Tibial nerve (tissue), 4 donors: Measurements from ENCODE around the gene TRIM65.

Source experiments
- EP300 ChIP-seq, 2 donors: sonication (generic); formaldehyde crosslinking; IDR thresholded peaks; one replicate each; pipeline ENCODE4 v1.6.1; 2017; ENCODE audit warnings: antibody characterized with exemption in 2 of 2, mild to moderate bottlenecking in 1 of 2
- POLR2A ChIP-seq, 2 donors: fragments of 450-650 bp; IDR thresholded peaks; one replicate each; pipeline ENCODE4 v1.6.1; 2017; ENCODE audit warnings: antibody characterized with exemption in 2 of 2, mild to moderate bottlenecking in 2 of 2, moderate library complexity in 2 of 2
- TF ChIP-seq, protein P1 (sequence below), 5 experiments: fragments of 200-600 bp in 3 of 5; fragments of 450-650 bp in 2 of 5; sonication (generic) in 3 of 5; IDR thresholded peaks; one replicate each; pipeline ENCODE4 v1.5.1; 2016 to 2019; ENCODE audit warnings: antibody characterized with exemption in 5 of 5, mild to moderate bottlenecking in 3 of 5, moderate library complexity in 2 of 5

GRCh38 chr17:75875940-75876189, 20.9 kb downstream of the TRIM65 start:
- TF ChIP-seq, protein P1, sequence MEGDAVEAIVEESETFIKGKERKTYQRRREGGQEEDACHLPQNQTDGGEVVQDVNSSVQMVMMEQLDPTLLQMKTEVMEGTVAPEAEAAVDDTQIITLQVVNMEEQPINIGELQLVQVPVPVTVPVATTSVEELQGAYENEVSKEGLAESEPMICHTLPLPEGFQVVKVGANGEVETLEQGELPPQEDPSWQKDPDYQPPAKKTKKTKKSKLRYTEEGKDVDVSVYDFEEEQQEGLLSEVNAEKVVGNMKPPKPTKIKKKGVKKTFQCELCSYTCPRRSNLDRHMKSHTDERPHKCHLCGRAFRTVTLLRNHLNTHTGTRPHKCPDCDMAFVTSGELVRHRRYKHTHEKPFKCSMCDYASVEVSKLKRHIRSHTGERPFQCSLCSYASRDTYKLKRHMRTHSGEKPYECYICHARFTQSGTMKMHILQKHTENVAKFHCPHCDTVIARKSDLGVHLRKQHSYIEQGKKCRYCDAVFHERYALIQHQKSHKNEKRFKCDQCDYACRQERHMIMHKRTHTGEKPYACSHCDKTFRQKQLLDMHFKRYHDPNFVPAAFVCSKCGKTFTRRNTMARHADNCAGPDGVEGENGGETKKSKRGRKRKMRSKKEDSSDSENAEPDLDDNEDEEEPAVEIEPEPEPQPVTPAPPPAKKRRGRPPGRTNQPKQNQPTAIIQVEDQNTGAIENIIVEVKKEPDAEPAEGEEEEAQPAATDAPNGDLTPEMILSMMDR (IDR thresholded peaks at IDR 0.05) = no peak
- TF ChIP-seq EP300 (IDR thresholded peaks at IDR 0.05) (peak in 1 of 2 donors; percentile 60), POLR2A (IDR thresholded peaks at IDR 0.05) (no peak)
